Glomerular visceral epithelial cell (primary cell): Measurements from ENCODE around the gene EIF2S2.

Source experiments
- DNase-seq: peaks from one replicate; pipeline ENCODE4 v3.0.0-alpha.2; 2016; ENCODE audit errors: extremely low spot score

The EIF2S2 gene

GRCh38 chr20:34089655-34090345, 22.2 kb downstream of the EIF2S2 start:
- DNase-seq = no peak

GRCh38 chr20:34089175-34089479, 22.9 kb downstream of the EIF2S2 start:
- no peak for DNase-seq

GRCh38 chr20:34088305-34089174, 23.5 kb downstream of the EIF2S2 start:
- no peak for DNase-seq

- DNase-seq = no peak
Observed at GRCh38 chr20:34085544-34086040, 26.5 kb downstream of the EIF2S2 start.

GRCh38 chr20:34084227-34084923, 27.7 kb downstream of the EIF2S2 start:
- DNase-seq = no peak

GRCh38 chr20:34083781-34084180, 28.3 kb downstream of the EIF2S2 start:
- no peak for DNase-seq

- DNase-seq = peak; percentile 81
Observed at GRCh38 chr20:34083137-34083536, 28.9 kb downstream of the EIF2S2 start.

GRCh38 chr20:34082232-34082887, 29.7 kb downstream of the EIF2S2 start:
- no peak for DNase-seq

- DNase-seq = no peak
Observed at GRCh38 chr20:34079818-34080217, 32.2 kb downstream of the EIF2S2 start.

GRCh38 chr20:34078540-34078939, 33.5 kb downstream of the EIF2S2 start:
- DNase-seq = no peak

GRCh38 chr20:34076952-34077351, 35.1 kb downstream of the EIF2S2 start:
- DNase-seq = no peak

GRCh38 chr20:34075647-34076046, 36.4 kb downstream of the EIF2S2 start:
- no peak for DNase-seq

- DNase-seq = no peak
Observed at GRCh38 chr20:34074101-34074760, 37.8 kb downstream of the EIF2S2 start.

GRCh38 chr20:34072778-34073177, 39.3 kb downstream of the EIF2S2 start:
- DNase-seq = no peak

- DNase-seq = no peak
Observed at GRCh38 chr20:34072076-34072475, 40.0 kb downstream of the EIF2S2 start.

GRCh38 chr20:34070859-34071258, 41.2 kb downstream of the EIF2S2 start:
- DNase-seq = no peak

- no peak for DNase-seq
Observed at GRCh38 chr20:34070079-34070439, 42.0 kb downstream of the EIF2S2 start.

- DNase-seq = peak; percentile 84
Observed at GRCh38 chr20:34069341-34070078, 42.5 kb downstream of the EIF2S2 start.

GRCh38 chr20:34068001-34068400, 44.0 kb downstream of the EIF2S2 start:
- DNase-seq = no peak

GRCh38 chr20:34066476-34067090, 45.5 kb downstream of the EIF2S2 start:
- no peak for DNase-seq
